Activated B cell treated with CpG ODN at 0.5 μM for 24 hours (primary cell): ENCODE results near the gene BCLAF1. TPM values are rescaled to one million over a fixed set of nuclear protein-coding genes. Genes with fewer than 3 reads are reported as not detected.

Experiments
- ATAC-seq: fragments of 200-7000 bp; cut with Tn5 transposase; one replicate; pipeline ENCODE4 v1.10.0; 2021; ENCODE audit warnings: low read depth, mild to moderate bottlenecking, moderate library complexity
- CTCF ChIA-PET: fragments of 350-600 bp; sonication (Branson Sonifier 250); formaldehyde crosslinking; loops from one replicate; lab custom pipeline; 2021; ENCODE audit warnings: antibody characterized with exemption; lab: Charles Lee
- POLR2A ChIA-PET: fragments of 350-600 bp; sonication (Branson Sonifier 250); formaldehyde crosslinking; loops from one replicate; lab custom pipeline; 2021; ENCODE audit warnings: antibody characterized with exemption; lab: Charles Lee
- DNase-seq: peaks from one replicate; pipeline ENCODE4 v3.0.0; 2022
- H3K27ac Mint-ChIP-seq: one replicate; pipeline ENCODE4 v1.8.0; 2020; ENCODE audit warnings: mixed read lengths
- H3K27me3 Mint-ChIP-seq: one replicate; pipeline ENCODE4 v1.8.0; 2021; ENCODE audit warnings: mixed read lengths
- H3K36me3 Mint-ChIP-seq: one replicate; pipeline ENCODE4 v1.8.0; 2021; ENCODE audit warnings: low read depth, mixed read lengths
- H3K4me1 Mint-ChIP-seq: one replicate; pipeline ENCODE4 v1.8.0; 2021; ENCODE audit warnings: mixed read lengths
- H3K4me3 Mint-ChIP-seq: one replicate; pipeline ENCODE4 v1.8.0; 2020; ENCODE audit warnings: mild to moderate bottlenecking, mixed read lengths
- H3K9me3 Mint-ChIP-seq: one replicate; pipeline ENCODE4 v1.8.0; 2020; ENCODE audit warnings: mixed read lengths
- intact Hi-C: fragments of 100-400 bp; cut with micrococcal nuclease; formaldehyde crosslinking; loops from one replicate; pipeline ENCODE4 v1.15.1; 2024
- total RNA-seq: library from RNA; stranded (reverse); gene quantifications from 2 replicates; pipeline ENCODE4 v1.2.3, GENCODE V29; 2022
- TF ChIP-seq, protein P1 (sequence below): fragments of 200-600 bp; IDR thresholded peaks from one replicate; pipeline ENCODE4 v1.8.0; 2022; ENCODE audit warnings: antibody characterized with exemption, mild to moderate bottlenecking

Gene BCLAF1
- total RNA-seq, 1 donor from 2014 or later, result 259 TPM

DNA sequence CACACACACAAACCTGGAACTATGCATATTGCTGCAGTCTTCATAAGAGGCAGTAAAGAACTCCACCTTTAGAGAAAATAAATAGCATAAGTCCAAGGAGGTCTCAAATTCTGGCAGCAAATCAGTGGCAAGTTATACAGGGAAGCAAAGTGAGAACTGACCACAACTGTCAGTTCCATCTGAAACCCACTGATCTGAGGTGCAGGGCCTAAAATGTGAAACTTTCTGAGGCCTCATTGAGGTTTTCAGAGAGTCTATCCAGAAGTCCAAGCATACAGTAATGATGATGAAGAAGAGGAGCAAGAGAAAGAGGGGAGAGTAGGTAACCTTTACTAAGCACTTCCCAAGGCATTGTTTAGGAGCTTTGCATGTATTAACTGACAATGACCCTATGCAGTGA lies 75.8 kb downstream of the BCLAF1 start:
- Mint-ChIP-seq H3K4me1 (no peaks in the 10 kb centered on the region), H3K36me3 (no peaks in the 10 kb centered on the region), H3K4me3 (no peak overlapping the region), H3K27me3 (no peaks in the 10 kb centered on the region), H3K9me3 (no peaks in the 10 kb centered on the region), H3K27ac (no peak overlapping the region)
- ATAC-seq (no peak), DNase-seq (no peak)
- intact Hi-C loops, result no loop called here
- POLR2A ChIA-PET, result no interaction called here
- TF ChIP-seq, protein P1, sequence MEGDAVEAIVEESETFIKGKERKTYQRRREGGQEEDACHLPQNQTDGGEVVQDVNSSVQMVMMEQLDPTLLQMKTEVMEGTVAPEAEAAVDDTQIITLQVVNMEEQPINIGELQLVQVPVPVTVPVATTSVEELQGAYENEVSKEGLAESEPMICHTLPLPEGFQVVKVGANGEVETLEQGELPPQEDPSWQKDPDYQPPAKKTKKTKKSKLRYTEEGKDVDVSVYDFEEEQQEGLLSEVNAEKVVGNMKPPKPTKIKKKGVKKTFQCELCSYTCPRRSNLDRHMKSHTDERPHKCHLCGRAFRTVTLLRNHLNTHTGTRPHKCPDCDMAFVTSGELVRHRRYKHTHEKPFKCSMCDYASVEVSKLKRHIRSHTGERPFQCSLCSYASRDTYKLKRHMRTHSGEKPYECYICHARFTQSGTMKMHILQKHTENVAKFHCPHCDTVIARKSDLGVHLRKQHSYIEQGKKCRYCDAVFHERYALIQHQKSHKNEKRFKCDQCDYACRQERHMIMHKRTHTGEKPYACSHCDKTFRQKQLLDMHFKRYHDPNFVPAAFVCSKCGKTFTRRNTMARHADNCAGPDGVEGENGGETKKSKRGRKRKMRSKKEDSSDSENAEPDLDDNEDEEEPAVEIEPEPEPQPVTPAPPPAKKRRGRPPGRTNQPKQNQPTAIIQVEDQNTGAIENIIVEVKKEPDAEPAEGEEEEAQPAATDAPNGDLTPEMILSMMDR, result no peak
- CTCF ChIA-PET, result interaction anchor here (1.4 kb wide), 1 partner anchor 12 kb away, joined by 5 read pairs; no protein-coding TSS in a partner anchor

DNA sequence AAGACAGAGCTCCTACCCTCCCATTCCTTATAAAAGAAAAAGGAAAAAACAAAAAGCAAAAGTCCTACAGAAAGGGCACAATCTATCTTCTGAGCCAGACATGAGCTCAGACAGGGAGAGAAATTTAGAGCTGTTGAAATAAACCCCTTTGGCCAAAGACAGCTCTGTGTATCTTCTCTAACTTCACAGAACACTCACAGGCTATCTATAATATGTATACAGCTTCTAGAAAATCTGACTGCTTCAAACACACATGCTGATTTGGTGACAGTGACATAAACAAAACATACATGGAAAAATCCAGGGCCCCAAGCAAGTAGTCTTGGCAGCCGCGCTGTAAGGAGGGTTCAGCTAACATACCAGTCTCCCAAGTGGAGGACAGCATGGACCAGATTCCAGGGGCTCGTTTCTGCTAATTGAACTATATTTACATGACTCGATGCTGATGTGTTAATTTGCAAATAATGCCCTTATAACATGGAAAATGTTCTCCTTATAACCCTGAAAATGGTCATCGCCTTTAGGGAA lies 76.6 kb downstream of the BCLAF1 start:
- TF ChIP-seq, protein P1, result no peak
- Mint-ChIP-seq H3K9me3 (no peaks in the 10 kb centered on the region), H3K4me1 (no peaks in the 10 kb centered on the region), H3K27me3 (no peaks in the 10 kb centered on the region), H3K4me3 (no peak overlapping the region), H3K27ac (no peak overlapping the region), H3K36me3 (no peaks in the 10 kb centered on the region)
- intact Hi-C loops, result no loop called here
- DNase-seq, result no peak
- ChIA-PET POLR2A (no interaction called here), CTCF (no interaction called here)
- ATAC-seq, result no peak

DNA sequence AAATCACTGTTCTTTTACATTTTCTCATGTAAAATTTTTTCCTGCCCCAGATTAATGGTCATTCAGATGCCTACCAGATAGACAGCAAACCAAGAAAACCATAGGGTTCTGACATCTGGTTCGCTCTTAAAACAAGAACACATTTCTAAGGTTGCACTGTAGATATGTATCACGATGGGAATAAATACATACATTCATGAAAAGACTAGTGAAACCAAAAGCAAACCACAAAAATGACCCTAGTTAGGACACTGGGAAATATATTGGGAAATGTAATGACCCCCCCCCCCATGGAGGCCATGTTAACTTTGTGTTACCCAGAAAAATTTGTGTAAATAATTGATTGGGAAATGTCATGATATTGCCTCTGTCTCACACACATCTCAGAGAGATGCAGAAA lies 77.0 kb downstream of the BCLAF1 start:
- Mint-ChIP-seq H3K27me3 (no peaks in the 10 kb centered on the region), H3K4me1 (no peaks in the 10 kb centered on the region), H3K27ac (no peak overlapping the region), H3K36me3 (no peaks in the 10 kb centered on the region), H3K9me3 (no peaks in the 10 kb centered on the region), H3K4me3 (no peak overlapping the region)
- DNase-seq (no peak), ATAC-seq (no peak)
- POLR2A ChIA-PET, result no interaction called here
- CTCF ChIA-PET, result no interaction called here
- TF ChIP-seq, protein P1, result no peak
- intact Hi-C loops, result no loop called here

DNA sequence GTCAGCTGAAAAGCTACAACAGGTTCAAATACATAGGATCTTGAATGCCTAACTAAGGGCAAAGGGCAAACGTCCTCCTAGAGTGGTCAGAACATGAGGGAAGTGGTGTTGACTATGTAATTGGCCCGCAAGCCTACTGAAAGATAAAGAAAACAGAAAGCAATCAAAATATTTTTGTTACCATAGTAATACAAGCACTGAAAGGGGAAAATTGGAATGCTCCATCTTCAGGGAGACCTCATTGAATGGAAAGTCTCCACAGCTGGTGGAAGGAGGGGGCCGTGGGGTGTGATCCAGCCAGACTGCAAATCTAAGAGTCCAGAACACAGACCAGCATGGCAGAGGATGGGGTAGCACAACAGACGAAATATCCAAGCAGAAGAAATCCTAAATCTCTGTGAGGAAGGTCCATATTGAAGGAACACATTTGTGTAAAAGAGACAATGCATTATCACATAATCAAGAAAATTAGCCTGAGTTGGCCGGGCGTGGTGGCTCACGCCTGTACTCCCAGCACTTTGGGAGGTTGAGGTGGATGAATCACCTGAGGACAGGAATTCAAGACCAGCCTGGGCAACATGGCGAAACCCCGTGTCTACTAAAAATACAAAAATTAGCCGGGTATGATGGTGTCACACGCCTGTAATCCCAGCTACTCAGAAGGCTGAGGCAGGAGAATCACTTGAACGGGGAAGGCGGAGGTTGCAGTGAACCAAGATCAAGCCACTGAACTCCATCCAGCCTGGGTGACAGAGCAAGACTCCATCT lies 79.1 kb downstream of the BCLAF1 start:
- TF ChIP-seq, protein P1, result no peak
- H3K9me3 Mint-ChIP-seq, result no peaks in the 10 kb centered on the region
- DNase-seq (no peak), ATAC-seq (no peak)
- no peaks in the 10 kb centered on the region for H3K27me3 Mint-ChIP-seq
- no peak overlapping the region for H3K4me3 Mint-ChIP-seq
- ChIA-PET POLR2A (no interaction called here), CTCF (interaction anchor here (1.0 kb wide), 1 partner anchor 16 kb away, joined by 4 read pairs; no protein-coding TSS in a partner anchor)
- no peaks in the 10 kb centered on the region for H3K36me3 Mint-ChIP-seq
- H3K27ac Mint-ChIP-seq, result no peak overlapping the region
- intact Hi-C loops, result no loop called here
- H3K4me1 Mint-ChIP-seq, result no peaks in the 10 kb centered on the region

DNA sequence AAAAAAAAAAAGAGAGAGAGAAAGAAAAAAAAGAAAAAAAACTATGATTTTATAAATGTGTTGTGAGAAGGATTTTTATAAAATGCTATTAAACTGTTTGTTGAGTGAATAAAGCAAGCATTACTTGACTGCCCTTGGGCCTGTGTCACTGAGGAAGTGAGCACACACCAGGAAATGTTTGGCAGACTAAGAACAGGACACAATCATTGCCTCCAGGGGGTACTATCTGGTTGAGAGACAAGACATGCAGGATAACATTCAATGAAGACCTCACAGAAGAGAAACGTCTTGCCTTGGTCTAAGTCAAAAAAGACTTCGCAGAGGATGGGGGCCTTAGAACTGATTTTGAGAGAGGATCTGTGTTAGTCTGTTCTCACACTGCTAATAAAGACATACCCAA lies 80.2 kb downstream of the BCLAF1 start:
- POLR2A ChIA-PET, result no interaction called here

More for the DNA sequence above, 80.2 kb downstream of the BCLAF1 start:
- Mint-ChIP-seq H3K4me3 (no peak overlapping the region), H3K36me3 (no peaks in the 10 kb centered on the region), H3K27me3 (no peaks in the 10 kb centered on the region), H3K4me1 (no peaks in the 10 kb centered on the region), H3K27ac (no peak overlapping the region), H3K9me3 (no peaks in the 10 kb centered on the region)
- CTCF ChIA-PET, result no interaction called here
- DNase-seq (no peak), ATAC-seq (no peak)
- TF ChIP-seq, protein P1, result no peak
- intact Hi-C loops, result no loop called here
